HG02852 (cell line): ENCODE data around the gene PBX2.

Source experiments
- ATAC-seq: cut with Tn5 transposase; IDR thresholded peaks from one replicate; pipeline ENCODE4 v1.9.1; 2021; ENCODE audit warnings: mild to moderate bottlenecking, moderate library complexity; ENCODE audit not compliant: unreplicated experiment

PBX2 gene

DNA sequence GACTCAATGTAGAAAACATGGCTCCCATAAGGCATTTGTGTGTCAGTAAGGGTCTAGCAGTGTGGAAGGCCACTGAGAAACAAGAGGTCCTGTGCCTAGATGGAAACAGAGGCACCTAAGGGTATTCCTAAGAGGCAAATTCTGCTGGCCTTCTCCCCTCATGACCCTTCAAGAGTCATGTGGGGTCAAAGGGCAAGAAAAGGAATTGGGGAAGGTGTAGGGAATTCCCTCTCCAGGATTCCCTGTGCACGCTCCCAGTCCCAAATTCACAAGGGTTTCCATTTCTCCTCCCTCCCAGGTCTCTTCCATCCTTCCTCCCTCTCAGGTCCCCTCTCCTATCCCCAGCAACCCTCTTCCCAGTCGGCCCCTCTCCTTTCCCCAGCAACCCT lies 14.7 kb downstream of the PBX2 start:
- no peak for ATAC-seq

DNA sequence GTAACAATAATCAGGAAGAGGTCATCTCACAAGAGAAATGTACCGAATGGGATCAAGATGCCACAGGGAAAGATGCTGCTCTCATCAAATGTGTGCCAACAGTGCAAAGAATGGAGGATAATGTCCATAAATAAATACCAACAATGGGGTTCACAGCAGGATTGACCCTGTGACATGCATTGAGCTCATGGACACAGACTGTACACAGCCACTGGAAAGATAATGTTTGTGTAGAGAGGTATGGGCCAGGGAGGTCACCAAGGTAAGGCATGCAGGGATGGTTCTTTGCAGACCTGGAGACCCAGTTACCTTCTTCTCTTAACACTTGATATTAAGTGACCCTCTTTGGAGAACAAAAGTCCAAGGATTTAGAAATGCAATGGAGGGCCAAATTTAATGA lies 15.6 kb downstream of the PBX2 start:
- no peak for ATAC-seq

DNA sequence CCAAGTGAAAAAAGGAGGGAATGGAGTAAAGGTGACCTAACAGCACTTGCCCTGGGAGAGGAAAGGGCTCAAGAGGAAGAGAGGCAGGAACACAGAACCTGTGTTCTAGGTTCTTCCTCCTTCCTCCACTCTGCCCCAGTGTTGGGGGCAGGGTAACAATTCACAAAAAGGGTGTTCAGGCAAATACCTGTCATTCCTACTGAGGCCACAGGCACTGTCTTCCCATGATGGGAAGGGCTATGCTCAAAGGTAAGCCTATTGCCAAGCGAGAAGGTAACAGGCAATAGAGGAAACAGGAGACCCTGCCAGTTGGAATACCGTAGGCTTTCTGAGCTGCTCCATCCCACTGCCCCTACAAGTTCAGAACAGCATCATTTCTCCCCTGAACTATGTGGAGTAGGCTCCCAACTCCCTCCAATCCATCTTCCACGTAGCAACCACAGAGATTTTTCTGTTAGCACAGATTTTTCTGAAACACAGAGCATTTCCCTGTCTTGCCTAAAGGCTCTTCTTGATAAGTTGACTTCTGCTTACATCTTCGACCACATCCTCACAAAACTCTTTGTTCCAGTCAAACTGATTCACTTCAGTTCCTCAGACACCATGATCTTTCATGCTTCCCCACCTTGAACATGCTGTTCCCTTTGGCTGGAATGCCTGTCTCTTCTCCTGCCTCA lies 16.8 kb downstream of the PBX2 start:
- ATAC-seq = no peak

GRCh38 chr6:32171234-32171633 lies 18.8 kb downstream of the PBX2 start:
- no peak for ATAC-seq

GRCh38 chr6:32170294-32170693 lies 19.7 kb downstream of the PBX2 start:
- ATAC-seq = no peak

DNA sequence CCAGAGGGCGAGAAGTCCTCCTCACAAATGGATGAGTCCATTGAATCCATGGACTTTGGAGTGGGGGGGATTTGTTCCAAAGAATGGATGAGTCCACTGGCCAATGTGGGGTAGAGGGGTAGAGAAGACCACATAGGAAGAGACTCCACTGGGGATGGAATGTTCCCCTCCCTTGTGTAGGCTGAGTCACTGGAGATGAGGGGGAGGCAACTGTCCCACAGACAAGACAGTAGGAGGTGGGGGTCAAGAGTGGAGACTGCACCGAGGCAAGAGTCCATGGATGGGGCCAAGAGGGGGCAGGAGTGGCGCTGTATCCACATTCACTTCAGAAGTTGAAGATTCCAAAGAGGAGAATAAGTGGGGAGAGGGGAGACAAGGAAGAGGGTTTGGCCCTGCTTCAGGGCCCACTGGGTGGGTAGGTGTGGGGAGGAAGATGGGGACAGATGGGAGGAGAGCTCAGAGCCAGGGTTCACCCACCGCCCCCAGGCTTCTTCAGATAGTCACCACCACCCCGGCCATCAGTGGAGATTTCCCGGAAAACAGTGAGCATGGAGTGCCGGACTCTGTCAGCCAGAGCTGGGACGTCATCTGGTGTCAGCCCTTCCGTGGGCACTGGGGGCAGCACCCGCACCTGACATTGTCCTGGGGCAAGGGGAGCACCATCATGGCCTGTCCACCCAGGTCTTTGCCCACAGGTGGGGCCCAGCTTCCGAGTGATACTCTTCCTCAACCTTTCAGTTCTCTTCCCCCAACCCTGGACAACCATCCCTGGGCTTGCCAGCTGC lies 21.0 kb downstream of the PBX2 start:
- ATAC-seq = no peak

DNA sequence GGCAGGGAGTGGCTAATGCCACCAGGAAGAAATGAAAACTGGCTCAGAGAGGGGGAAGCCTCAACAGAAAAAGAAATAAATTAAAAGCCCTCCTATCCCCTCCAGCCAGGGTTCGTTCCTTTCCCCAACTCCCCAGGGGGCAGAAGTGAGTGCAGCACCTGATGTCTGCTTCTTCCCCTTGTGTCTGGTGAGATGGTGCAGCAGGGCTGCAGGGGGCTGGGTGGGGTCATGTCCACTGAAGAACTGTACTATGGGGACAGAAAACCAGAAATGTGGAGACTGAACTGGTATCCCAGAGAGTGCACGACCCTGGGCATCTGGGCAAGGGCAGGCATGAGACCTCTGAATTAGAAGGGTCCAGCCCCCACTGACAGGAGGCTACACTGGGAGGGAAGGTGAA lies 21.7 kb downstream of the PBX2 start:
- ATAC-seq = no peak

DNA sequence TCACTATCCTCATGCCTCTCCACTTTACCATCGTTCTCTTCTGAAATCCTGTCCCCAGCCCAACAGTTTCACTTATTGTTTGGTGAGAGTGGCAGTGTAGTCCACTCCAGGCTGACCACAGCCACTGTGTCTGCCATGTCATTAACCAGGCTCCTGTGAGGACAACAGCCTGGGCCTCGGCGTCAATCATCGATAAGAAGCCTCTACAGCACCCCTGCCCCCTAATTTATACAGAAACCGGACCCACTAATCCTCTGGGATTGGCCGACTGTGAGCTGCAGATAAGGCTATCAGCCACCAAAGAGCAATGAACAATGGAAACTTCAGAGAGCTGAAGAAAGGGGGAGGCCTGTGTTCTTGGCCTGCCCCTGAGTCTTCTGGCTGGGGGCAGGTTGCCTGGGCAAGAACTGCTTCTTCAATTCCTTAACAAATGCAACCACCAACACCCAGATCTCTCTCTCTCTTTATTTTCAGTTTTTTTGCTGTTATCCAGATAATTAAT lies 22.2 kb downstream of the PBX2 start:
- ATAC-seq = no peak

DNA sequence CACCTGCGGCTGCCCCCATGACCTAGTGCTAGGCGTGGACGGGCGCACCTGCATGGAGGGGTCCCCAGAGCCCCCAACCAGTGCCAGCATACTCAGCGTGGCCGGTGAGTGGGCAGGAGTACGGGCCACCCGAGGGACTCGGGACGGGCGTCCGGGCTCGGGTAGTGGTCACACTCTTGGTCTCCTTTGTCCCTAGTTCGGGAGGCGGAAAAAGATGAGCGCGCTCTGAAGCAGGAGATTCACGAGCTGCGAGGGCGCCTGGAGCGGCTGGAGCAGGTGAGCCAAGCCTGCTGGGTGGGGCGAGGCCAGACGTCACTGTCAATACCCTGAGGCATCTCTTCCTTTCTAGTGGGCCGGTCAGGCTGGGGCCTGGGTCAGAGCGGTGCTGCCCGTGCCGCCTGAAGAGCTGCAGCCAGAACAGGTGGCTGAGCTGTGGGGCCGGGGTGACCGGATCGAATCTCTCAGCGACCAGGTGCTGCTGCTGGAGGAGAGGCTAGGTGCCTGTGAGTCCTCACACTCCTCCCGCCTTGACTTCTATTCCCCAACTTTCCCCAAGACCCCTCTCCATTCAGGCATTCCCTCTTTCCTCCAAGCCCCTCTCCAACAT lies 22.7 kb downstream of the PBX2 start:
- ATAC-seq = no peak

- ATAC-seq = no peak
Observed at GRCh38 chr6:32166411-32167061, 23.5 kb downstream of the PBX2 start.

DNA sequence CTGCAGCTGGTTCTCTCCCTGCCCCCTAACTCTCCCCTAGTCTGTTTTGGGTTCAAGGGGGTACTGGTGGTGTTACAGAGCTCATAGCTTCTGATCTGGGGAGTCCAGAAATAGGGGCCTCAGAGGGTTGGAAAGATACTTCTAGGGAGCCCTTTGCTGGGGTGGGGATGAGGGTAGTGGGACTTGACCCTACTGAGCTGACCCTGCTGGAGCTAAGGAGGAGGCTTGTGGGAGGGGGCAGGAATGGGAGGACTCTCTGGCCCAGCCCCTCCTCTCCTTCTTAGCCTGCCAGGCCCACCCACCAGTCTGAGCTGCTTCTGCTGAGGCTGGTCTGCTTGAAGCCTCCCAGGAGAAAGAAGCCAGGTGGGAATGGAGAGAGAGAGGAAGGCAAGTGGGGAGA lies 25.7 kb downstream of the PBX2 start, which contains the start of gene EGFL8:
TSS of gene EGFL8 (plus strand) at position 301 of the 400 bp plus-strand sequence. CDS start 1,571 bp downstream, outside the sequence.
- ATAC-seq = no peak

- no peak for ATAC-seq
Observed at GRCh38 chr6:32163559-32164258, 26.3 kb downstream of the PBX2 start.

GRCh38 chr6:32158052-32158451 lies 31.9 kb downstream of the PBX2 start:
- ATAC-seq = no peak

DNA sequence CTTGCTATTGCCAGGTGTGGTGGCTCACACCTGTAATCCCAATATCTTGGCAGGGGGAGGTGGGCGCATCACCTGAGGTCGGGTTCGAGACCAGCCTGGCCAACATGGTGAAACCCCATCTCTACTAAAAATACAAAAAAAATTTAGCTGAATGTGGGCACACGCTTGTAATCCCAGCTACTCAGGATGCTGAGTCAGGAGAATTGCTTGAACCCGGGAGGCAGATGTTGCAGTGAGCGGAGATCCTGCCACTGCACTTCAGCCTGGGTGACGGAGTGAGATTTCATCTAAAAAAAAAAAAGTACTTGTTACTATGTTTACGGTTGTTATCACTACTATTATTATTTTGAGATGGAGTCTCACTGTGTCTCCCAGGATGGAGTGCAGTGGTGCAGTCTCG lies 33.1 kb downstream of the PBX2 start:
- ATAC-seq = no peak

DNA sequence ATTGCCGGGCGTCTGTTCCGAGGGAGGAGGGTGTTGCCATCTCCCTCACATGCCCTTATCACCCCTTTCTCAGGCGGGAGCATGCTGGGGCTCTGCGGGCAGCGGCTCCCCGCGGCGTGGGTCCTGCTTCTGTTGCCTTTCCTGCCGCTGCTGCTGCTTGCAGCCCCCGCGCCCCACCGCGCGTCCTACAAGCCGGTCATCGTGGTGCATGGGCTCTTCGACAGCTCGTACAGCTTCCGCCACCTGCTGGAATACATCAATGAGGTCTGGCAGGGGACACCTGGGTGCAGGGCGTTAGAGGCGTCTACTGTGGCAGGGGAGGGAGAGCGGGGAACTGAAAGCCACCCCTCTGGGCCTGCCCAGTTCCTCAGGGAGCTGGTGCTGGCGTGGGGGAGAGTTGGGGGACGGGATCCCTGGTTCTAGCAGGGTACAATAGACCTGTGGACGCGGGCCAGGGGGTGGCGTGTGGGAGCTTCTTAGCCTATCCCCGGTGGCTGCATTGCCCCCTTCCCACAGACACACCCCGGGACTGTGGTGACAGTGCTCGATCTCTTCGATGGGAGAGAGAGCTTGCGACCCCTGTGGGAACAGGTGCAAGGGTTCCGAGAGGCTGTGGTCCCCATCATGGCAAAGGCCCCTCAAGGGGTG lies 35.4 kb downstream of the PBX2 start:
- ATAC-seq = no peak

GRCh38 chr6:32153564-32154513 lies 36.2 kb downstream of the PBX2 start, which contains the start of gene PPT2:
Gene PPT2, plus strand, starts transcription at chr6:32154141. Its CDS starts 454 bp downstream, at chr6:32154595.
- no peak for ATAC-seq

GRCh38 chr6:32152769-32153563 lies 37.0 kb downstream of the PBX2 start:
- no peak for ATAC-seq
